ENCODE measurements around the gene DPM3.

DNA sequence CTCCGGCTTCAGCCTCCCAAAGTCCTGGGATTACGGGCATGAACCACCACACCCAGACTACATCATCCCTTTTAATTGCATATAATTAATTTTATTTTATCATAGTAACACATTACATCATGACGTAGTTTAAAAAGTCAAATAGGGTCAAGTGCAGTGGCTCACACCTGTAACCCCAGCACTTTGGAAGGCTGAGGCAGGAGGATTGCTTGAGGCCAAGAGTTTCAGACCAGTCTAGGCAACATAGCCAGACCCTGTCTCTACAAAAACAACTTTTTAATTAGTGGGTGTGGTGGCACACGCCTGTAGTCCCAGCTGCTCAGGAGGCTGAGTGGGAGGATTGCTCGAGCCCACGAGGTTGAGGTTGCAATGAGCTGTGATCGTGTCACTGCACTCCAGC, 41.0 kb downstream of the DPM3 start:
- TF ChIP-seq EZH2 (IDR thresholded peaks at IDR 0.05) (no peak), POLR2AphosphoS5 (IDR thresholded peaks at IDR 0.05; ENCODE audit: borderline replicate concordance, low read depth, low read length) (no peak)
